ENCODE results near the gene NEK2. TPM values are rescaled to one million over a fixed set of nuclear protein-coding genes. Genes with fewer than 3 reads are reported as not detected.

Gene NEK2
- total and polyA plus RNA-seq, 2 of the 13 experiments (the other 11 are each of a cell fraction or from before 2014, with no cell fraction given): 10.9 to 40.8 TPM

DNA sequence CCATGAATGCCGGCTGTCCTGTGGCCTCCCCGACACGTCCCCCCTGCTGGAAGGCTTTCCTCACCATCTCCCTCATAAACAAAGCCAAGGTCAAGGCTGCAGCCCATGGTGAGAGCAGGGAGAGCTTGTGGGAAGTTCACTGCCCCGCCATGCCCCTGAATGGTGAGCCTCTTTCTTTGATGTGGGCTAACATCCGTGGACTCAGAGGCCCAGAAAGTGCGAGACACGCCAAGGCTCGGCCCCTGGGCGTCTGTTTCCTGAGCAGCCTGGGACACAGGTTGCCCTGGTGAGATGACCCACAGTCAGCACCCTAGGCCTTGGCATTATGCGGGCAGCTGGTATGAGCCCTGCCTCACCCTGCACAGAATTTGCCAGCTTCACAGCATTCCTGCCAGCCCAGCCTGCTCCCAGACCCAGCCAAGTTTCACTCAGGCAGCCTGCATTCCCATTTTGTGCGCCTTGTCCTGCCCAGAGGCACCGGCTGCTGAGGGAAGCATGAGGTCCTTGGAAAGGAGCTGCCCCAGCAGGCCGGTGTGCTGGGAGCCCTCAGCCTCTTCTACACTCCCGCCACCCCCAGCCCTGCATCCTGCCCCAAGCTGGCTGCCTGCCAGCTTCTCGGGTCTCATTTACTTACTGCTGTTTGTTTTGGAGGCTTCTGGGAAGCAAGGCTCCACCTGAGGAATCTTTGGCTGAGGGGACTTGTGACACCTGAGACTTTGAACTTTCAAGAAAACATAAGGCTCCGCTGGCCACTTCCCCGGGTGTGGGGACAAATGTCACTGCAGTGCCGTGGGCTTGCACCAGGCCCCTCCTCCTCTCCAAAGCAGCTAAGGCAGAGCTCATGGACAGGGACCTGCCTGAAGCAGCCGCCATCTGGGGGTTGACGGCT lies 31.9 kb downstream of the NEK2 start (continued):
- TF ChIP-seq, protein P1, sequence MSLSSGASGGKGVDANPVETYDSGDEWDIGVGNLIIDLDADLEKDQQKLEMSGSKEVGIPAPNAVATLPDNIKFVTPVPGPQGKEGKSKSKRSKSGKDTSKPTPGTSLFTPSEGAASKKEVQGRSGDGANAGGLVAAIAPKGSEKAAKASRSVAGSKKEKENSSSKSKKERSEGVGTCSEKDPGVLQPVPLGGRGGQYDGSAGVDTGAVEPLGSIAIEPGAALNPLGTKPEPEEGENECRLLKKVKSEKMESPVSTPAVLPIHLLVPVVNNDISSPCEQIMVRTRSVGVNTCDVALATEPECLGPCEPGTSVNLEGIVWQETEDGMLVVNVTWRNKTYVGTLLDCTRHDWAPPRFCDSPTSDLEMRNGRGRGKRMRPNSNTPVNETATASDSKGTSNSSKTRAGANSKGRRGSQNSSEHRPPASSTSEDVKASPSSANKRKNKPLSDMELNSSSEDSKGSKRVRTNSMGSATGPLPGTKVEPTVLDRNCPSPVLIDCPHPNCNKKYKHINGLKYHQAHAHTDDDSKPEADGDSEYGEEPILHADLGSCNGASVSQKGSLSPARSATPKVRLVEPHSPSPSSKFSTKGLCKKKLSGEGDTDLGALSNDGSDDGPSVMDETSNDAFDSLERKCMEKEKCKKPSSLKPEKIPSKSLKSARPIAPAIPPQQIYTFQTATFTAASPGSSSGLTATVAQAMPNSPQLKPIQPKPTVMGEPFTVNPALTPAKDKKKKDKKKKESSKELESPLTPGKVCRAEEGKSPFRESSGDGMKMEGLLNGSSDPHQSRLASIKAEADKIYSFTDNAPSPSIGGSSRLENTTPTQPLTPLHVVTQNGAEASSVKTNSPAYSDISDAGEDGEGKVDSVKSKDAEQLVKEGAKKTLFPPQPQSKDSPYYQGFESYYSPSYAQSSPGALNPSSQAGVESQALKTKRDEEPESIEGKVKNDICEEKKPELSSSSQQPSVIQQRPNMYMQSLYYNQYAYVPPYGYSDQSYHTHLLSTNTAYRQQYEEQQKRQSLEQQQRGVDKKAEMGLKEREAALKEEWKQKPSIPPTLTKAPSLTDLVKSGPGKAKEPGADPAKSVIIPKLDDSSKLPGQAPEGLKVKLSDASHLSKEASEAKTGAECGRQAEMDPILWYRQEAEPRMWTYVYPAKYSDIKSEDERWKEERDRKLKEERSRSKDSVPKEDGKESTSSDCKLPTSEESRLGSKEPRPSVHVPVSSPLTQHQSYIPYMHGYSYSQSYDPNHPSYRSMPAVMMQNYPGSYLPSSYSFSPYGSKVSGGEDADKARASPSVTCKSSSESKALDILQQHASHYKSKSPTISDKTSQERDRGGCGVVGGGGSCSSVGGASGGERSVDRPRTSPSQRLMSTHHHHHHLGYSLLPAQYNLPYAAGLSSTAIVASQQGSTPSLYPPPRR (CRISPR knock-in tag; IDR thresholded peaks at IDR 0.05; ENCODE audit: borderline replicate concordance): peak; percentile 96
- peak; percentile 58; the same call in 1 of the 2 replicates for TF ChIP-seq ZBTB7A (CRISPR knock-in tag; IDR thresholded peaks at IDR 0.05)
- peak; percentile 74; the same call in 1 of the 2 replicates for TF ChIP-seq ZNF644 (CRISPR knock-in tag; IDR thresholded peaks at IDR 0.05; ENCODE audit: low read depth)
- TF ChIP-seq, protein P2, sequence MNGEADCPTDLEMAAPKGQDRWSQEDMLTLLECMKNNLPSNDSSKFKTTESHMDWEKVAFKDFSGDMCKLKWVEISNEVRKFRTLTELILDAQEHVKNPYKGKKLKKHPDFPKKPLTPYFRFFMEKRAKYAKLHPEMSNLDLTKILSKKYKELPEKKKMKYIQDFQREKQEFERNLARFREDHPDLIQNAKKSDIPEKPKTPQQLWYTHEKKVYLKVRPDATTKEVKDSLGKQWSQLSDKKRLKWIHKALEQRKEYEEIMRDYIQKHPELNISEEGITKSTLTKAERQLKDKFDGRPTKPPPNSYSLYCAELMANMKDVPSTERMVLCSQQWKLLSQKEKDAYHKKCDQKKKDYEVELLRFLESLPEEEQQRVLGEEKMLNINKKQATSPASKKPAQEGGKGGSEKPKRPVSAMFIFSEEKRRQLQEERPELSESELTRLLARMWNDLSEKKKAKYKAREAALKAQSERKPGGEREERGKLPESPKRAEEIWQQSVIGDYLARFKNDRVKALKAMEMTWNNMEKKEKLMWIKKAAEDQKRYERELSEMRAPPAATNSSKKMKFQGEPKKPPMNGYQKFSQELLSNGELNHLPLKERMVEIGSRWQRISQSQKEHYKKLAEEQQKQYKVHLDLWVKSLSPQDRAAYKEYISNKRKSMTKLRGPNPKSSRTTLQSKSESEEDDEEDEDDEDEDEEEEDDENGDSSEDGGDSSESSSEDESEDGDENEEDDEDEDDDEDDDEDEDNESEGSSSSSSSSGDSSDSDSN (CRISPR knock-in tag; IDR thresholded peaks at IDR 0.05): peak; percentile 76
- TF ChIP-seq, protein P3, sequence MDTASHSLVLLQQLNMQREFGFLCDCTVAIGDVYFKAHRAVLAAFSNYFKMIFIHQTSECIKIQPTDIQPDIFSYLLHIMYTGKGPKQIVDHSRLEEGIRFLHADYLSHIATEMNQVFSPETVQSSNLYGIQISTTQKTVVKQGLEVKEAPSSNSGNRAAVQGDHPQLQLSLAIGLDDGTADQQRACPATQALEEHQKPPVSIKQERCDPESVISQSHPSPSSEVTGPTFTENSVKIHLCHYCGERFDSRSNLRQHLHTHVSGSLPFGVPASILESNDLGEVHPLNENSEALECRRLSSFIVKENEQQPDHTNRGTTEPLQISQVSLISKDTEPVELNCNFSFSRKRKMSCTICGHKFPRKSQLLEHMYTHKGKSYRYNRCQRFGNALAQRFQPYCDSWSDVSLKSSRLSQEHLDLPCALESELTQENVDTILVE (CRISPR knock-in tag; IDR thresholded peaks at IDR 0.05): peak; percentile 83
- no peak for TF ChIP-seq HOXA9 (CRISPR knock-in tag; IDR thresholded peaks at IDR 0.05; ENCODE audit: borderline replicate concordance)
- peak; percentile 86; the same call in 1 of the 2 replicates for TF ChIP-seq ZSCAN29 (CRISPR knock-in tag; conservative IDR thresholded peaks at IDR 0.05)
- no peak for TF ChIP-seq NPAS2 (CRISPR knock-in tag; IDR thresholded peaks at IDR 0.05; ENCODE audit: borderline replicate concordance)
- TF ChIP-seq, protein P4, sequence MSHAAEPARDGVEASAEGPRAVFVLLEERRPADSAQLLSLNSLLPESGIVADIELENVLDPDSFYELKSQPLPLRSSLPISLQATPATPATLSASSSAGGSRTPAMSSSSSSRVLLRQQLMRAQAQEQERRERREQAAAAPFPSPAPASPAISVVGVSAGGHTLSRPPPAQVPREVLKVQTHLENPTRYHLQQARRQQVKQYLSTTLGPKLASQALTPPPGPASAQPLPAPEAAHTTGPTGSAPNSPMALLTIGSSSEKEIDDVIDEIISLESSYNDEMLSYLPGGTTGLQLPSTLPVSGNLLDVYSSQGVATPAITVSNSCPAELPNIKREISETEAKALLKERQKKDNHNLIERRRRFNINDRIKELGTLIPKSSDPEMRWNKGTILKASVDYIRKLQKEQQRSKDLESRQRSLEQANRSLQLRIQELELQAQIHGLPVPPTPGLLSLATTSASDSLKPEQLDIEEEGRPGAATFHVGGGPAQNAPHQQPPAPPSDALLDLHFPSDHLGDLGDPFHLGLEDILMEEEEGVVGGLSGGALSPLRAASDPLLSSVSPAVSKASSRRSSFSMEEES (CRISPR knock-in tag; IDR thresholded peaks at IDR 0.05): peak; percentile 74

Measured in HepG2 (cell line).